ENCODE results near the gene DIS3L2.

- TF ChIP-seq REST (IDR thresholded peaks at IDR 0.05; ENCODE audit: insufficient read depth in 1 of 2, low read depth in 2 of 2, low read length in 2 of 2) (no peak), SIN3A (IDR thresholded peaks at IDR 0.05; ENCODE audit: borderline replicate concordance, insufficient read depth, low read length) (no peak), POLR2AphosphoS5 (IDR thresholded peaks at IDR 0.05; ENCODE audit: low read depth, low read length) (no peak)
Observed at GRCh38 chr2:231991664-231992063, 30.2 kb downstream of the DIS3L2 start.

Data from PFSK-1 (cell line).